Liver (tissue), 9 donors: ENCODE measurements around the gene MEGF11. TPM values are rescaled to one million over a fixed set of nuclear protein-coding genes. Genes with fewer than 3 reads are reported as not detected.

ENCODE experiments used
- DNase-seq: peaks from one replicate; pipeline ENCODE4 v3.0.0-alpha.2; 2017; ENCODE audit warnings: low spot score
- H3K27ac ChIP-seq, 2 donors: one replicate each; pipeline ENCODE4 v1.7.0; 2013; ENCODE audit warnings: inconsistent platforms in 2 of 2, low read length in 2 of 2, control low read depth in 1 of 2, low read depth in 1 of 2, mild to moderate bottlenecking in 1 of 2
- H3K27me3 ChIP-seq, 4 donors: one replicate each; pipeline versions ENCODE4 v1.6.1 to v1.7.0; 2013; ENCODE audit warnings: low read length in 3 of 4, inconsistent platforms in 1 of 4, mild to moderate bottlenecking in 1 of 4, moderate library complexity in 1 of 4; ENCODE audit not compliant: control insufficient read depth in 4 of 4, insufficient read depth in 4 of 4
- H3K36me3 ChIP-seq, 4 donors: one replicate each; pipeline versions ENCODE4 v1.6.1 to v1.7.0; 2013; ENCODE audit warnings: low read length in 3 of 4, mild to moderate bottlenecking in 3 of 4, low read depth in 1 of 4, moderate library complexity in 1 of 4; ENCODE audit not compliant: control insufficient read depth in 4 of 4, insufficient read depth in 3 of 4
- H3K4me1 ChIP-seq, 4 donors: one replicate each; pipeline versions ENCODE4 v1.6.1 to v1.7.0; 2013; ENCODE audit warnings: low read length in 3 of 4, mild to moderate bottlenecking in 3 of 4, moderate library complexity in 1 of 4; ENCODE audit not compliant: control insufficient read depth in 4 of 4, insufficient read depth in 4 of 4
- H3K4me3 ChIP-seq, 3 donors: one replicate each; pipeline versions ENCODE4 v1.6.1 to v1.7.0; 2013; ENCODE audit warnings: low read length in 3 of 3, control low read depth in 1 of 3, low read depth in 1 of 3, mild to moderate bottlenecking in 1 of 3
- H3K9ac ChIP-seq, 2 donors: one replicate each; pipeline ENCODE4 v1.7.0; 2013; ENCODE audit warnings: low read length in 2 of 2, mild to moderate bottlenecking in 2 of 2, moderate library complexity in 2 of 2, control low read depth in 1 of 2, low read depth in 1 of 2
- H3K9me3 ChIP-seq, 4 donors: one replicate each; pipeline versions ENCODE4 v1.6.1 to v1.7.0; 2013; ENCODE audit warnings: low read length in 3 of 4; ENCODE audit not compliant: control insufficient read depth in 4 of 4
- CTCF ChIP-seq: fragments of 150-350 bp; IDR thresholded peaks from 2 replicates; pipeline ENCODE4 v1.5.1; 2017; ENCODE audit warnings: improper control_type of control experiment, low read depth, low read length; ENCODE audit not compliant: missing input control
- EGR1 ChIP-seq, 2 donors: IDR thresholded peaks; 2 replicates each; pipeline ENCODE4 v1.6.1; 2016 to 2018; ENCODE audit warnings: antibody characterized with exemption in 2 of 2, low read depth in 2 of 2
- FOXA1 ChIP-seq: IDR thresholded peaks from 2 replicates; pipeline ENCODE4 v1.6.1; 2016; ENCODE audit warnings: antibody characterized with exemption
- GABPA ChIP-seq, 2 donors: IDR thresholded peaks in 1 of 2; conservative IDR thresholded peaks in 1 of 2; 2 replicates each; pipeline ENCODE4 v1.6.1; 2016; ENCODE audit warnings: antibody characterized with exemption in 2 of 2, mild to moderate bottlenecking in 1 of 2, moderate library complexity in 1 of 2
- HNF4A ChIP-seq, 2 donors: conservative IDR thresholded peaks; 2 replicates each; pipeline ENCODE4 v1.6.1; 2016; ENCODE audit warnings: antibody characterized with exemption in 2 of 2, mild to moderate bottlenecking in 2 of 2
- HNF4G ChIP-seq: IDR thresholded peaks from 2 replicates; pipeline ENCODE4 v1.6.1; 2016; ENCODE audit warnings: antibody characterized with exemption
- JUND ChIP-seq, 2 donors: IDR thresholded peaks; 2 replicates each; pipeline ENCODE4 v1.6.1; 2016; ENCODE audit warnings: antibody characterized with exemption in 2 of 2
- NR2F2 ChIP-seq: IDR thresholded peaks from 2 replicates; pipeline ENCODE4 v1.6.1; 2016; ENCODE audit warnings: antibody characterized with exemption
- RAD21 ChIP-seq, 2 donors: IDR thresholded peaks; 2 replicates each; pipeline ENCODE4 v1.6.1; 2016; ENCODE audit warnings: antibody characterized with exemption in 2 of 2, mild to moderate bottlenecking in 2 of 2
- REST ChIP-seq: IDR thresholded peaks from 2 replicates; pipeline ENCODE4 v1.6.1; 2016; ENCODE audit warnings: antibody characterized with exemption, mild to moderate bottlenecking
- RXRA ChIP-seq, 2 donors: IDR thresholded peaks; 2 replicates each; pipeline ENCODE4 v1.6.1; 2017 to 2018; ENCODE audit warnings: antibody characterized with exemption in 2 of 2, mild to moderate bottlenecking in 1 of 2
- SP1 ChIP-seq: IDR thresholded peaks from 2 replicates; pipeline ENCODE4 v1.6.1; 2018; ENCODE audit warnings: antibody characterized with exemption, mild to moderate bottlenecking
- TAF1 ChIP-seq: conservative IDR thresholded peaks from 2 replicates; pipeline ENCODE4 v1.6.1; 2016; ENCODE audit warnings: antibody characterized with exemption, mild to moderate bottlenecking
- YY1 ChIP-seq: IDR thresholded peaks from 2 replicates; pipeline ENCODE4 v1.6.1; 2016; ENCODE audit warnings: antibody characterized with exemption, mild to moderate bottlenecking
- WGBS: extraction: QIAGEN DNeasy Blood & Tissue Kit; methylation state at CpG from one replicate; pipeline ENCODE4 v1.1.7; 2013; 5-methylcytosine and 5-hydroxymethylcytosine counted together
- polyA plus RNA-seq, 2 donors: library from polyadenylated mRNA; stranded (reverse) in 1 of 2; unstranded in 1 of 2; fragments of 200-250 nt in 1 of 2; fragments of >200 nt in 1 of 2; fragmentation: Nextera tagmentation in 1 of 2; extraction: Ambion mirVana in 1 of 2; gene quantifications; one replicate each; pipeline versions ENCODE4 v1.2.1 to v1.2.3, GENCODE V29; 2013 to 2015
- total RNA-seq, 2 donors: library from RNA; depleted of rRNA; stranded (reverse); fragments of >200 nt; gene quantifications; one replicate each; pipeline ENCODE4 v1.2.3, GENCODE V29; 2014
- TF ChIP-seq, protein P1 (sequence below): IDR thresholded peaks from 2 replicates; pipeline ENCODE4 v1.6.1; 2016; ENCODE audit warnings: antibody characterized with exemption
- TF ChIP-seq, protein P2 (sequence below): IDR thresholded peaks from 2 replicates; pipeline ENCODE4 v1.6.1; 2016; ENCODE audit warnings: antibody characterized with exemption
- TF ChIP-seq, protein P3 (sequence below): IDR thresholded peaks from 2 replicates; pipeline ENCODE4 v1.6.1; 2016; ENCODE audit warnings: antibody characterized with exemption
- donor health status: healthy.
- donor health status: healthy.
- donor health status: healthy.
- donor health status: healthy.
- donor health status: healthy.

MEGF11 gene
- total and polyA plus RNA-seq, 4 donors, result under 0.01 to 0.51 (median 0.03) TPM; not detected in 1

DNA sequence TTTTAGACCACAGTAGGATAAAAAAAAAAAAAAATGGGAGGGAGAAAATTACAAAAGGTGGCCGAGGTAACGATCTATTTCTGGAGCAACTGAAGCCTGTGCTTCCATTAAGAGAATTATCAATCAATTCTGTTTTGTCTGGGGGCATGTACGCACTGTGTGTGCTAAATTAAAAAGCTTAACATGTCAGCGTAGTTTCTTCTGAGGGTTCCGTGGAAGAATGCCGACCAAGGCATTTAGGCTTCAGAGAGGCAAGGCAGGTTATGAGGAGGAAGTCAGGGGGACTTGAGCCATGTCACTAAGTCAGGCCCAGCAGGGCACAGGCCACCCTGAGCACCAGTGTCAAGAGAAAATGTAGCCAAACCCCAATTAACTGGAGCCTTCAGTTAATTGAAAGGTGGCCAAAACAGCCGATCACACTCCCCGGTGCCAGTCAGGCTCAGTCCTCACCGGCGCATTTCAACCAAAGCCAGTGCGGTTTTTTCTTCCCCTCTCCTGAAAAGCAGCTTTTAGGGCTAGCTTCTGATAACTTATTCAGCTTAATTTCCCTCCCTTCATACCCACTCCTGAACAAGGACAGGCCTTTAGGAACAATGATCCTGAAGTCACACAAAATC lies 113.9 kb downstream of the MEGF11 start (continued):
- TF ChIP-seq REST (no peak), NR2F2 (no peak)

- TF ChIP-seq TAF1 (no peak), RXRA (IDR thresholded peaks at IDR 0.05) (no peak), EGR1 (IDR thresholded peaks at IDR 0.05; ENCODE audit: low read depth in 2 of 2) (no peak), HNF4G (no peak), SP1 (no peak), GABPA (IDR thresholded peaks at IDR 0.05 in 1 of 2, conservative IDR thresholded peaks at IDR 0.05 in 1 of 2) (no peak), YY1 (no peak), RAD21 (IDR thresholded peaks at IDR 0.05) (no peak), JUND (IDR thresholded peaks at IDR 0.05) (no peak), NR2F2 (no peak), REST (no peak), CTCF (no peak), HNF4A (conservative IDR thresholded peaks at IDR 0.05) (no peak), FOXA1 (no peak)
- TF ChIP-seq, protein P1, sequence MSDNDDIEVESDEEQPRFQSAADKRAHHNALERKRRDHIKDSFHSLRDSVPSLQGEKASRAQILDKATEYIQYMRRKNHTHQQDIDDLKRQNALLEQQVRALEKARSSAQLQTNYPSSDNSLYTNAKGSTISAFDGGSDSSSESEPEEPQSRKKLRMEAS, result no peak
- TF ChIP-seq, protein P2, sequence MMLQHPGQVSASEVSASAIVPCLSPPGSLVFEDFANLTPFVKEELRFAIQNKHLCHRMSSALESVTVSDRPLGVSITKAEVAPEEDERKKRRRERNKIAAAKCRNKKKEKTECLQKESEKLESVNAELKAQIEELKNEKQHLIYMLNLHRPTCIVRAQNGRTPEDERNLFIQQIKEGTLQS, result no peak
- TF ChIP-seq, protein P3, sequence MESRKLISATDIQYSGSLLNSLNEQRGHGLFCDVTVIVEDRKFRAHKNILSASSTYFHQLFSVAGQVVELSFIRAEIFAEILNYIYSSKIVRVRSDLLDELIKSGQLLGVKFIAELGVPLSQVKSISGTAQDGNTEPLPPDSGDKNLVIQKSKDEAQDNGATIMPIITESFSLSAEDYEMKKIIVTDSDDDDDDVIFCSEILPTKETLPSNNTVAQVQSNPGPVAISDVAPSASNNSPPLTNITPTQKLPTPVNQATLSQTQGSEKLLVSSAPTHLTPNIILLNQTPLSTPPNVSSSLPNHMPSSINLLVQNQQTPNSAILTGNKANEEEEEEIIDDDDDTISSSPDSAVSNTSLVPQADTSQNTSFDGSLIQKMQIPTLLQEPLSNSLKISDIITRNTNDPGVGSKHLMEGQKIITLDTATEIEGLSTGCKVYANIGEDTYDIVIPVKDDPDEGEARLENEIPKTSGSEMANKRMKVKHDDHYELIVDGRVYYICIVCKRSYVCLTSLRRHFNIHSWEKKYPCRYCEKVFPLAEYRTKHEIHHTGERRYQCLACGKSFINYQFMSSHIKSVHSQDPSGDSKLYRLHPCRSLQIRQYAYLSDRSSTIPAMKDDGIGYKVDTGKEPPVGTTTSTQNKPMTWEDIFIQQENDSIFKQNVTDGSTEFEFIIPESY, result no peak
- 82% methylated on average over 3 of the region's 3 CpGs for WGBS
These were observed 114.5 kb downstream of the MEGF11 start for GRCh38 chr15:66138892-66139590.

More at GRCh38 chr15:66138892-66139590, 114.5 kb downstream of the MEGF11 start:
- no peaks in the 10 kb centered on the region for H3K36me3 ChIP-seq
- no peak overlapping the region for H3K9ac ChIP-seq
- DNase-seq, result no peak
- no peak overlapping the region for H3K27ac ChIP-seq
- H3K9me3 ChIP-seq, result no peaks in the 10 kb centered on the region
- no peak overlapping the region for H3K4me3 ChIP-seq
- no peaks in the 10 kb centered on the region for H3K27me3 ChIP-seq
- H3K4me1 ChIP-seq, result no peaks in the 10 kb centered on the region
